ENCODE data around the gene GDF11.

DNA sequence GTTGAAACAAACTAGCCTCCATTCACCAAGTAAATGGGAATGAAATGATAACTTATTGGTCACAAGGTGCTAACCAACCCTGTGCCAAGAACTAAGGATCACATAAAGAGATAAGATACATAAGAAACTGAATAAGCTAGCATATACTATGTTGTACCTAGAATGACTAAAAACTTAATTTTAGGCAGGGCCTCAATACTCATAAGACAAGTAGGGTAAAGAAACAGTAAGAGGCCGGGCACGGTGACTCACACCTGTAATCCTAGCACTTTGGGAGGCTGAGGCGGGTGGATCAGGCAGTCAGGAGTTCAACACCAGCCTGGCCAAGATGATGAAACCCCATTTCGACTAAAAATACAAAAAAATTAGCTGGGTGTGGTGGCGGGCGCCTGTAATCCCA, 17.7 kb downstream of the GDF11 start:
- TF ChIP-seq, protein P1, sequence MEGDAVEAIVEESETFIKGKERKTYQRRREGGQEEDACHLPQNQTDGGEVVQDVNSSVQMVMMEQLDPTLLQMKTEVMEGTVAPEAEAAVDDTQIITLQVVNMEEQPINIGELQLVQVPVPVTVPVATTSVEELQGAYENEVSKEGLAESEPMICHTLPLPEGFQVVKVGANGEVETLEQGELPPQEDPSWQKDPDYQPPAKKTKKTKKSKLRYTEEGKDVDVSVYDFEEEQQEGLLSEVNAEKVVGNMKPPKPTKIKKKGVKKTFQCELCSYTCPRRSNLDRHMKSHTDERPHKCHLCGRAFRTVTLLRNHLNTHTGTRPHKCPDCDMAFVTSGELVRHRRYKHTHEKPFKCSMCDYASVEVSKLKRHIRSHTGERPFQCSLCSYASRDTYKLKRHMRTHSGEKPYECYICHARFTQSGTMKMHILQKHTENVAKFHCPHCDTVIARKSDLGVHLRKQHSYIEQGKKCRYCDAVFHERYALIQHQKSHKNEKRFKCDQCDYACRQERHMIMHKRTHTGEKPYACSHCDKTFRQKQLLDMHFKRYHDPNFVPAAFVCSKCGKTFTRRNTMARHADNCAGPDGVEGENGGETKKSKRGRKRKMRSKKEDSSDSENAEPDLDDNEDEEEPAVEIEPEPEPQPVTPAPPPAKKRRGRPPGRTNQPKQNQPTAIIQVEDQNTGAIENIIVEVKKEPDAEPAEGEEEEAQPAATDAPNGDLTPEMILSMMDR (IDR thresholded peaks at IDR 0.05), result no peak
- TF ChIP-seq POLR2A (IDR thresholded peaks at IDR 0.05), result no peak

Data from uterus (tissue), 2 donors.